ENCODE measurements around the gene RPS10.
"Not testable (repeated sequence)": the region's sequence is repeated elsewhere in the genome, so short reads cannot be mapped to it uniquely, and the experiment has no call there.

RPS10 gene

GRCh38 chr6:34416877-34417371, 8.9 kb downstream of the RPS10 start:
- DNase-seq (ENCODE audit: low read depth, low spot score), result no peak
- H3K27me3 ChIP-seq (ENCODE audit: insufficient read depth, insufficient read length), result no peaks in the 10 kb centered on the region
- H3K9me3 ChIP-seq (ENCODE audit: insufficient read depth, low read length), result no peaks in the 10 kb centered on the region
- H3K9ac ChIP-seq (ENCODE audit: insufficient read length, low read depth), result no peak overlapping the region
- no peak overlapping the region for H3K4me3 ChIP-seq (ENCODE audit: insufficient read length, low read depth)
- H3K4me1 ChIP-seq (ENCODE audit: insufficient read depth, insufficient read length), result no peaks in the 10 kb centered on the region
- H3K36me3 ChIP-seq (ENCODE audit: insufficient read depth, insufficient read length, low read length), result peaks cover 66% of the 10 kb centered on the region
- TF ChIP-seq SUZ12 (IDR thresholded peaks at IDR 0.05; ENCODE audit: extremely low read depth, insufficient read depth, insufficient read length) (no peak), YY1 (IDR thresholded peaks at IDR 0.05; ENCODE audit: insufficient read depth, insufficient read length) (no peak), ZNF274 (IDR thresholded peaks at IDR 0.05; ENCODE audit: low read depth, low read length) (no peak)

- Histone ChIP-seq H3K9me3 (ENCODE audit: insufficient read depth, low read length) (no peaks in the 10 kb centered on the region), H3K4me1 (ENCODE audit: insufficient read depth, insufficient read length) (no peaks in the 10 kb centered on the region), H3K36me3 (ENCODE audit: insufficient read depth, insufficient read length, low read length) (peaks cover 50% of the 10 kb centered on the region), H3K27me3 (ENCODE audit: insufficient read depth, insufficient read length) (no peaks in the 10 kb centered on the region), H3K9ac (ENCODE audit: insufficient read length, low read depth) (no peak overlapping the region), H3K4me3 (ENCODE audit: insufficient read length, low read depth) (no peak overlapping the region)
- TF ChIP-seq ZNF274 (IDR thresholded peaks at IDR 0.05; ENCODE audit: low read depth, low read length) (no peak), YY1 (IDR thresholded peaks at IDR 0.05; ENCODE audit: insufficient read depth, insufficient read length) (no peak), SUZ12 (IDR thresholded peaks at IDR 0.05; ENCODE audit: extremely low read depth, insufficient read depth, insufficient read length) (no peak)
- no peak for DNase-seq (ENCODE audit: low read depth, low spot score)
Observed at GRCh38 chr6:34414999-34415858, 10.6 kb downstream of the RPS10 start.

- Histone ChIP-seq H3K36me3 (ENCODE audit: insufficient read depth, insufficient read length, low read length) (peaks cover 26% of the 10 kb centered on the region), H3K4me3 (ENCODE audit: insufficient read length, low read depth) (no peak overlapping the region), H3K9ac (ENCODE audit: insufficient read length, low read depth) (no peak overlapping the region), H3K4me1 (ENCODE audit: insufficient read depth, insufficient read length) (no peaks in the 10 kb centered on the region), H3K9me3 (ENCODE audit: insufficient read depth, low read length) (no peaks in the 10 kb centered on the region), H3K27me3 (ENCODE audit: insufficient read depth, insufficient read length) (no peaks in the 10 kb centered on the region)
- no peak for DNase-seq (ENCODE audit: low read depth, low spot score)
- TF ChIP-seq YY1 (IDR thresholded peaks at IDR 0.05; ENCODE audit: insufficient read depth, insufficient read length), result no peak
- TF ChIP-seq ZNF274 (IDR thresholded peaks at IDR 0.05; ENCODE audit: low read depth, low read length), result no peak
- no peak for TF ChIP-seq SUZ12 (IDR thresholded peaks at IDR 0.05; ENCODE audit: extremely low read depth, insufficient read depth, insufficient read length)
Observed at GRCh38 chr6:34412643-34413214, 13.1 kb downstream of the RPS10 start.

- no peak overlapping the region for H3K4me3 ChIP-seq (ENCODE audit: insufficient read length, low read depth)
- no peaks in the 10 kb centered on the region for H3K9me3 ChIP-seq (ENCODE audit: insufficient read depth, low read length)
- H3K9ac ChIP-seq (ENCODE audit: insufficient read length, low read depth), result no peak overlapping the region
- no peak for DNase-seq (ENCODE audit: low read depth, low spot score)
- H3K27me3 ChIP-seq (ENCODE audit: insufficient read depth, insufficient read length), result no peaks in the 10 kb centered on the region
- peaks cover 19% of the 10 kb centered on the region for H3K36me3 ChIP-seq (ENCODE audit: insufficient read depth, insufficient read length, low read length)
- TF ChIP-seq YY1 (IDR thresholded peaks at IDR 0.05; ENCODE audit: insufficient read depth, insufficient read length), result no peak
- no peak for TF ChIP-seq ZNF274 (IDR thresholded peaks at IDR 0.05; ENCODE audit: low read depth, low read length)
- TF ChIP-seq SUZ12 (IDR thresholded peaks at IDR 0.05; ENCODE audit: extremely low read depth, insufficient read depth, insufficient read length), result no peak
- no peaks in the 10 kb centered on the region for H3K4me1 ChIP-seq (ENCODE audit: insufficient read depth, insufficient read length)
Observed at GRCh38 chr6:34412016-34412415, 13.9 kb downstream of the RPS10 start.

- H3K27me3 ChIP-seq (ENCODE audit: insufficient read depth, insufficient read length); H3K4me1 ChIP-seq (ENCODE audit: insufficient read depth, insufficient read length); H3K4me3 ChIP-seq (ENCODE audit: insufficient read length, low read depth); H3K36me3 ChIP-seq (ENCODE audit: insufficient read depth, insufficient read length, low read length); DNase-seq (ENCODE audit: low read depth, low spot score); H3K9me3 ChIP-seq (ENCODE audit: insufficient read depth, low read length); H3K9ac ChIP-seq (ENCODE audit: insufficient read length, low read depth): not testable (repeated sequence)
Observed at GRCh38 chr6:34407915-34408314, 18.0 kb downstream of the RPS10 start.

GRCh38 chr6:34396518-34396917, 29.4 kb downstream of the RPS10 start:
- DNase-seq (ENCODE audit: low read depth, low spot score), result no peak
- TF ChIP-seq YY1 (IDR thresholded peaks at IDR 0.05; ENCODE audit: insufficient read depth, insufficient read length) (no peak), ZNF274 (IDR thresholded peaks at IDR 0.05; ENCODE audit: low read depth, low read length) (no peak), SUZ12 (IDR thresholded peaks at IDR 0.05; ENCODE audit: extremely low read depth, insufficient read depth, insufficient read length) (no peak)
- no peaks in the 10 kb centered on the region for H3K27me3 ChIP-seq (ENCODE audit: insufficient read depth, insufficient read length)
- H3K36me3 ChIP-seq (ENCODE audit: insufficient read depth, insufficient read length, low read length), result no peaks in the 10 kb centered on the region
- H3K9ac ChIP-seq (ENCODE audit: insufficient read length, low read depth), result no peak overlapping the region
- no peaks in the 10 kb centered on the region for H3K4me1 ChIP-seq (ENCODE audit: insufficient read depth, insufficient read length)
- H3K4me3 ChIP-seq (ENCODE audit: insufficient read length, low read depth), result no peak overlapping the region
- H3K9me3 ChIP-seq (ENCODE audit: insufficient read depth, low read length), result peaks cover 9% of the 10 kb centered on the region

- Histone ChIP-seq H3K36me3 (ENCODE audit: insufficient read depth, insufficient read length, low read length) (no peaks in the 10 kb centered on the region), H3K27me3 (ENCODE audit: insufficient read depth, insufficient read length) (no peaks in the 10 kb centered on the region), H3K4me1 (ENCODE audit: insufficient read depth, insufficient read length) (no peaks in the 10 kb centered on the region), H3K9me3 (ENCODE audit: insufficient read depth, low read length) (peaks cover 9% of the 10 kb centered on the region), H3K9ac (ENCODE audit: insufficient read length, low read depth) (no peak overlapping the region), H3K4me3 (ENCODE audit: insufficient read length, low read depth) (no peak overlapping the region)
- no peak for DNase-seq (ENCODE audit: low read depth, low spot score)
- TF ChIP-seq YY1 (IDR thresholded peaks at IDR 0.05; ENCODE audit: insufficient read depth, insufficient read length), result no peak
- no peak for TF ChIP-seq SUZ12 (IDR thresholded peaks at IDR 0.05; ENCODE audit: extremely low read depth, insufficient read depth, insufficient read length)
- TF ChIP-seq ZNF274 (IDR thresholded peaks at IDR 0.05; ENCODE audit: low read depth, low read length), result no peak
Observed at GRCh38 chr6:34393966-34394305, 31.9 kb downstream of the RPS10 start.
